GM18951 (cell line): ENCODE data around the gene LHX4.

ENCODE experiments used
- POLR2A ChIP-seq: IDR thresholded peaks from 4 replicates; pipeline ENCODE4 v1.6.1; 2011; ENCODE audit warnings: mild to moderate bottlenecking; ENCODE audit not compliant: insufficient read length, insufficient read depth; ENCODE audit errors: extremely low read depth
- in situ Hi-C: fragments of 300-500 bp; cut with MboI; formaldehyde crosslinking; loops from one replicate; pipeline ENCODE4 v1.12.0; 2022; ENCODE audit warnings: low sequenced_read_pairs, mixed read lengths, inconsistent platforms; ENCODE audit not compliant: unreplicated experiment

Gene LHX4

GRCh38 chr1:180253585-180254495, 23.8 kb downstream of the LHX4 start:
- in situ Hi-C loops: no loop called here
- no peak for TF ChIP-seq POLR2A

DNA sequence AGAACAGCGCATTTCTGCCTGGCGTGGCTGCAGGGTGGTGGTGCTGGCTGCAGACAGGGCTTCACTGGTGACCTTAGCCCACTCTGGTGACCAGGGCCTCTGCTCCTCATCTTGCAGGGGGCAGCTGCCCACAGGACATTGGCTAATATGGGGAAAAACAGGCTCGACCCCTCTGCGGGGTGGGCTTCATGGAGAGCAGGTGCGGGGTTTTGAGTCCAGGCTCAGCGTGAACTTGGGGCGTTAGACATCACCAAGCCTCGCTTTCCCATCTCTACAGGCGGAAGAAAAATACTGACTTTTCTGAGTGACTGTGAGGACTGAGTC, 24.4 kb downstream of the LHX4 start:
- in situ Hi-C loops: no loop called here
- no peak for TF ChIP-seq POLR2A

- in situ Hi-C loops: loop anchor here (5.0 kb wide), 1 partner anchor 217 kb away; no protein-coding TSS in a partner anchor
These were observed 24.8 kb downstream of the LHX4 start for GRCh38 chr1:180254854-180255253.

DNA sequence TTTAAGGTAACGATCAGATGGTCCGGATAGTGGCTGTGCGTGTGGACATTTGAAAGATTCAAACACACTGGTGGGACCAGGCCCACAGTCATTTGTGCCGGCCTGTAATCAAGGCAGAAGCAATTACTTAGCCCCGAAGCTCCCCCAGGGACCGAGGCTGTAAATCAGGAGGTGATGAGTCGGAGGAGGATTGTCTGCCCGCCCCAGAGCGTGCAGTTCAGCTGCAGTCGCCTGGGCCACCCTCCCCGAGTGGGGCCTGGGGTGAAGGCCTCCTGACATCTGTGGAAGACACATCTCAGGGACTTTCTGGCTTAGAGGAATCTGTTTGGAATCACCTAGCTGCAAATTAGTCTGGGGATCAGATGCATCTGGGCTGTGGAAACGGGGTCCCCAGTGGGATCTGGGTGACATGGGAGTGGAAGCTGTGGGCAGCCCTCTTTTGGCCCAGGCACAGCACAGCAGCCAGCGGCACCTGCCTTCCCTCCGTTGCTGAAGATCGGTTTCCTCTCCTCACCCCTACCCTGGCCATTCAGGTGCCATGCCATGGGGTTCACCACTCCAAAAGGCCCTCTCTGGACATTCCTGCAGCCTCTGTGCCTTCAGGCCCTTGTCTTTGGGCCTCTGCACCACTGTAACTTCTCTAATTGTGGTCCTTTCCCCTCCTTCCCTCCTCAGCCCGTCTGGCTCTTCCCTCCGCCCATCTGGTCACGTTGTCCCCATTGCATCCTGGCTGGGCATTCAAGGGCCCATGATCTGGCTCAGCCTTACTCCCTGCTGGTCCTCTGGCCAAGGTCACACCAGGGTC, 25.7 kb downstream of the LHX4 start:
- TF ChIP-seq POLR2A: no peak
- in situ Hi-C loops: loop anchor here (5.0 kb wide), 1 partner anchor 217 kb away; no protein-coding TSS in a partner anchor

More at GRCh38 chr1:180254854-180255253, 24.8 kb downstream of the LHX4 start:
- TF ChIP-seq POLR2A: no peak

DNA sequence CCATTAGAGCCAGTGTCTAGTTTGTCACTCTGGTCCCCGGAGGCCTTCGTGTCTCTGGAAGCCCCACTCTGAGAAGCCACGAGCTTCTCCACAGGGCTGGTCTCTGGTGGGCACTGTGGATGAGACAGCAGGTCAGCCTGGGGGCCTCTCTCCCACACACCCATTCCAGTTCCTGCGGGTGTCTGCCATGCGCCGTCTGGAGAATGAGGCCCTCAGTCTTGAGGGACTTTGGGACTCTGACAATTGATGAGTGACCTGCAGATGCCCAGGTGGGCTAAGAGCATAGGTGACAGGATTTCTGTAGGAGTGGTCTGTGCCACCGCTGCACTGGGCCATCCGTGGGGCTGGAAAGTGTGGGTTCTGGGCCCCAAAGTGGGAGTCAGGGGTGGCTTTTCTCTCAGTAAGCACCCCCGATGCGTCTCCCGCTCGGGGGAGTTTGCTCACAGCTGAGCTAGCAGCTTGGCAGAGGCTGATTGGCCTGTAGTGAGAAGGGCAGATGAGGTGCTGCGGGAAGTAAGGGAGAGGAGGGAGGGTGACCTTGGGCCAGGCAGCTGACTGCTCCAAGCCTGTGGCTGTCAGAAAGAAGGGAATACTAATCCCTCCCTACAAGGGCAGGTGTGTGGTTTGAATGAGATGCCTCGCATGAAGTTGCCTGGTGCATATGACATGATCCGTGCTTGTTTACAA, 26.4 kb downstream of the LHX4 start:
- in situ Hi-C loops: loop anchor here (5.0 kb wide), 1 partner anchor 216 kb away; no protein-coding TSS in a partner anchor
- TF ChIP-seq POLR2A: no peak

GRCh38 chr1:180257028-180257386, 26.9 kb downstream of the LHX4 start:
- in situ Hi-C loops: loop anchor here (5.0 kb wide), 1 partner anchor 215 kb away; no protein-coding TSS in a partner anchor
- no peak for TF ChIP-seq POLR2A

DNA sequence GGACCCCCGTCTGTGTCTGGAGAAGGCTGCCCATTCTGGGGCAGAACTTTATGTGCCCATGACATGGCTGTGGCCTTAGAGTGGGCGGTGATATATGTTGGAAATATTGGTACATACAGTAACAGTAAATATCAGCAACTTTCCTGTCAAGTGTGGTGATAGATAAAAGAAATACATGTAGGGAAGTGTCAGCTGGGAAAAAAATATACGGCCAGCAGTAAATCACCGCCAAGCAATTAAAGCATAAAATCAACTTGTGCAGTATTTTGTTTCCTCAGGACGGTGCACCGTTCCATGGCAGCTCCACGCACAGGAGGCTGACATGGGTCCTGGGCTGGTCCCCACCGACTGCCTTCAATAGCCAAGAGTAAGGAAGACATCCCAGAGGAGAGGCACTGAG, 27.4 kb downstream of the LHX4 start:
- in situ Hi-C loops: loop anchor here (5.0 kb wide), 1 partner anchor 215 kb away; no protein-coding TSS in a partner anchor
- no peak for TF ChIP-seq POLR2A

DNA sequence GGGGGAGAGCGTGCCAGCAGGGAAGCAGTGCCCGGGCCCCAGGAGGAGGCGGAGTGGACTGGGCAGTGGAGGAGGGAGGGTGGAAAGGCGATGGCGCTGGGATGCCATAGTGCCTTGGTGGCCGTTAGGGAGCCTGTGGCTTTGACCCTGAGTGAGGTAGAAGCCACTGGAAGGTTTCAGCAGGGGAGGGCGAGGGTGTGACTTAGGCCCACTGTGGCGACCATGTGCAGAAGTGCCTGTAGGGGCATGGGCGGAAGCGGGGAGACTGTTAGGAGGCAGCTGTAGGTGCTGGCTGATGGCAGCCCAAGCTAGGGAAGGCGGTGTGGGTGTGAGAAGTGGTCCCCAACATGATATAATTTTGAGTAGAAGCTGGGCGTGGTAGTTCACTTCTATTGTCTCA, 28.2 kb downstream of the LHX4 start:
- TF ChIP-seq POLR2A: no peak

GRCh38 chr1:180258935-180259334, 28.9 kb downstream of the LHX4 start:
- TF ChIP-seq POLR2A: no peak

More for the DNA sequence above, 28.2 kb downstream of the LHX4 start:
- in situ Hi-C loops: loop anchor here (5.0 kb wide), 1 partner anchor 214 kb away; no protein-coding TSS in a partner anchor

GRCh38 chr1:180259431-180260338, 29.6 kb downstream of the LHX4 start:
- no peak for TF ChIP-seq POLR2A
- in situ Hi-C loops: loop anchor here (5.0 kb wide), 1 partner anchor 213 kb away; no protein-coding TSS in a partner anchor

More at GRCh38 chr1:180258935-180259334, 28.9 kb downstream of the LHX4 start:
- in situ Hi-C loops: loop anchor here (5.0 kb wide), 1 partner anchor 213 kb away; no protein-coding TSS in a partner anchor

DNA sequence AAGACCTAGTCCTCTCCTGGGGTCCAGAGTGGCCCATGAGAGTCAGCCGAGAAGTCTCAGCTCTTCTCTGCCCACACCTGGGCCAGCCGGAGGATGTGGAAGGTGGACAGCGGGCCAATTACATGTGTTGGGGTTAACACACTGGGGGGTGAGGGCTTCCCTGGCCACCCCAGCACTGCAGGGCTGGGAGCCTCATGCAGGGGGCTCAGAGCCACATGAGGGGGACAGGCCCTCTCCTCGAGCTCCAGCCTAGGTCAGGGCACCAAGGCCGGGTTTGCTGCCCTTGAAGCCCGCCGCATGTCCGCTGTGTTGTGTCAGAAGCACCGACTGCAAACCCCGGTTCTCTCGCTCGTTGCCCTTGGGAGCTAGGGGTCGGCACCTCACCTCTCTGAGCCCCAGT, 30.5 kb downstream of the LHX4 start:
- no peak for TF ChIP-seq POLR2A
- in situ Hi-C loops: no loop called here

DNA sequence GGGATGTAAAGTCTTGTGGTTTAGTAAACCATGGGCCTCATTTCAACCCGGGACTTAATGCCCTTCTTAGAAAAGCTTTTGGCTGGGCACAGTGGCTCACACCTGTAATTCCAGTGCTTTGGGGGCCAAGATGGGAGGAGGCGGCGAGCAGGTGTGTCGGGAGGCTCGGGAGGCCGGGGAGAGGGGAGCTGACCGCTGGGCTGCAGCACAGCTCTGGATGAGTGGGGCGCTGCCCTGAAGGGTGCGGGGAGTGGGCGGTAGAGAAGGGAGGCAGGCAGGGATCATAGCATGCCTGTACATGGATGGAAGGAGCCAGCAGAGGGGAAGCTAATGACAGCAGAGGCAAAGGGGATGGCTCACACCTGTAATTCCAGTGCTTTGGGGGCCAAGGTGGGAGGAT, 31.0 kb downstream of the LHX4 start:
- no peak for TF ChIP-seq POLR2A
- in situ Hi-C loops: no loop called here
